Measurements from ENCODE around the gene RPL38. TPM values are rescaled to one million over a fixed set of nuclear protein-coding genes. Genes with fewer than 3 reads are reported as not detected.
A peak's percentile ranks its signal among the peaks of the same experiment; 100 is the strongest.

Gene RPL38
- total RNA-seq, 1 donor from 2014 or later, result 722 TPM

- peak; percentile 76 for DNase-seq
Observed at GRCh38 chr17:74250324-74250995, 47.0 kb downstream of the RPL38 start.

- DNase-seq, result no peak
Observed at GRCh38 chr17:74251051-74251450, 47.6 kb downstream of the RPL38 start.

GRCh38 chr17:74251569-74251968, 48.1 kb downstream of the RPL38 start:
- no peak for DNase-seq

- no peak for DNase-seq
Observed at GRCh38 chr17:74252211-74252610, 48.7 kb downstream of the RPL38 start.

- no peak for DNase-seq
Observed at GRCh38 chr17:74253036-74253435, 49.6 kb downstream of the RPL38 start.

- no peak for DNase-seq
Observed at GRCh38 chr17:74257311-74257710, 53.8 kb downstream of the RPL38 start.

- DNase-seq, result no peak
Observed at GRCh38 chr17:74259667-74260524, 56.4 kb downstream of the RPL38 start.

Other genes with a start within 250 kb of the RPL38 start
- gene TTYH2, start 9.9 kb downstream of the RPL38 start, total RNA-seq, result 39.2 TPM
- gene DNAI2, start 70.6 kb downstream of the RPL38 start, total RNA-seq, result 0.21 TPM
- 2.5 TPM for gene KIF19, start 122.5 kb downstream of the RPL38 start, total RNA-seq
- 0.72 TPM for gene BTBD17, start 158.2 kb downstream of the RPL38 start, total RNA-seq
- not detected for gene GPR142, start 163.8 kb downstream of the RPL38 start, total RNA-seq
- 66.4 TPM for gene GPRC5C, start 228.4 kb downstream of the RPL38 start, total RNA-seq

All from tongue (tissue), 2 donors.